ENCODE results near the gene GLDN.
"Not testable (repeated sequence)": the region's sequence is repeated elsewhere in the genome, so short reads cannot be mapped to it uniquely, and the experiment has no call there.

The GLDN gene

DNA sequence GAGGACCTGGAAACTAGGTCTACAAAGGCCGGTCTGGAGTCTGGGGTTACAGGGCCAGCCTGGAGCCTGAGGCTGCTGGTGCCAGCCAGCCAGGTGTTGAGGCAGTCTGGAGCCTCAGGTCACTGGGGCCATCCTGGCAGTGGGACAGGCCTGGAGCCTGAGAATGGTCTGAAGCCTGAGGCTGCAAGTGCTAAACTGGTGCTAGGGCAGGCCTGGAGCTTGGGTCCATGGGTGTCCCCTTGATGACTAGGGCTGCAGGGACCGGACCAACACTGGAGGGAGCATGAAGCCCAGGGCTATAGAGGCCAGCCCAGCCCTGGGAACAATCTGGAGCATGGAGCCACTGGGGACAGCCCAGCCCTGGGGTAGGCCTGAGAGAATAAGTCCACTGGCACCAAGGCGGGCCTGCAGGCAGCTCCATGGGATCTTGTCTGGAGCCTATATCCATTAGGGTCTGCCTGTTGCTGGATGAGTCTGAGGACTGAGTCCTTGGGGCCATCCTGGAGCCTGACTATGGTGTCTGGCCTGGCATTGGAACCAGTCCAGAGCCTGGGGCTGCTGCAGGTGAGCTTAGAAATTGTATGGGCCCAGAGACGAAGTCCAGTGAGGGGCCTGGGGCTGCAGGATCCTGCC, 101.9 kb downstream of the GLDN start:
- in situ Hi-C loops (cut with HindIII; ENCODE audit: low sequenced_read_pairs), result no loop called here

DNA sequence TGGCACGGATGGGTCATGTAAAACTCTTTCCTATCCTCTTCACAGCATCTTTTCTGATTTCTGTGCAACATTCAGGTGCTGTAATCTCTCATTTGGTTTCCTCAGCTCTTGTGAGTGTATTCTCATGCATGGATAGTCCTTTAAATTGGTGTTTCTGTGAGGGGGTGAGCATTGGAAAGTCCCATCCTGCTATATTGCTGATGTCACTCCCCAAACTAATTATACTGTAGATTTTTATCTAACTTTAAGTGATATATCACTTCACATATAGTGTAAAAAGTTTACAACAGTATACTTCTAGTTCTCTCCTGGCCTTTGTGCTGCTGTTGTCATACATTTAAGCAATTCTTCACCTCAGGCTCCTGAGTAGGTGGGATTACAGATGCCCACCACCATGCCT, 102.7 kb downstream of the GLDN start:
- in situ Hi-C loops (cut with HindIII; ENCODE audit: low sequenced_read_pairs), result no loop called here

GRCh38 chr15:51444807-51445206, 103.4 kb downstream of the GLDN start:
- in situ Hi-C loops (cut with HindIII; ENCODE audit: low sequenced_read_pairs), result no loop called here

GRCh38 chr15:51446029-51446744, 104.7 kb downstream of the GLDN start:
- in situ Hi-C loops (cut with HindIII; ENCODE audit: low sequenced_read_pairs), result not testable (repeated sequence)

DNA sequence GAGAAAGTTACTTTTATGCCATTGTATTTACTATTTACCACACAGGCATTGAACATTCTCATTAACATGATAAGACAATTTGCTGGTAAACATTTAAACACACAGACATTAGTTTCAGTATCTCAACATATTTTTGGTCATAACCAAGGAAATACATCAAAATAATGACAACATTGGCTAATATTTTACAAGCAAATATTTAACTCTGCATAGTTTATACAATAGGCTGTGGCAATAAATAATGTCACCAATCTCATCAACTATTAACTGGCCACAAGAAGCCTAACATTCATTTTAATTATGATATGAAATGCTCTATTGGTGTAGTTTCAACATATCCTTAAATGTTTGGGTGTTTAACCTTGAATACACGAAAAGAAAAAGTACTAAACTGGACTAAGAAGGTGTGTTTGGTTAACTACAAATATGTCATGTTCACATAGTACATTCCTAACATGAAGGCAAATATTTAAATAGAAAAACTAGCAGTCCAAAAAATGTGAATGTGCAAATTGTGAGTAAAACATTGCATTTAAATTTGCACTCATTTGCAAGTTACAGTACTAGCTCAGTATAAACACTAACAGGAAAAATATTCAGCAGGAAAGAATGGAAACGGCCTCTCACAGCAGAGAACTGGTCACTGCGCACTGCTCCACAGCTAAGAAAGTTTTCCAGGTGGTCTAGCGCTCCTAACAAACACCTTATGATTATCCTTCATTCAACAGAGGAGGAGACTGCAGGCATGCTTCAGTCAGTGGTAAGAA, 106.6 kb downstream of the GLDN start:
- in situ Hi-C loops (cut with HindIII; ENCODE audit: low sequenced_read_pairs), result no loop called here

- in situ Hi-C loops (cut with HindIII; ENCODE audit: low sequenced_read_pairs), result no loop called here
Observed at GRCh38 chr15:51448622-51449399, 107.4 kb downstream of the GLDN start.

DNA sequence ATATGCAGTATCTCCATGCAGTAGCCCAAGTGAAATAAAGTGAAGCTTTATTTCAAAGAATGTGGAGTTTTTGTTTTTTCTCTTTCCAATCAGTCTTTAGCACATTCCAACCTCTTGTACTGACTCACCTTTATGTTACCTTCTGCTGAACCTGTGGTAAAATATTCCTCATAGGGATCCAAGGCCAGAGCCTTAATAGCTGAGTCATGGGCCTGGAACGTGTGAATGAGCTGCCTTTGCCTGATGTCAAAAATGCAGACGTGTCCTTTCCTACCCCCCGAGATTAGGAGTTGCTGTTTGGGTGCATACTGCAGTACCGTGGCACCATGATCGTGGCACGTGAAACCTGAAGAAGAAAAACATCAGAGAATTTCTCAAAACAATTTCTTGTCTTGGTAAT, 108.5 kb downstream of the GLDN start:
- in situ Hi-C loops (cut with HindIII; ENCODE audit: low sequenced_read_pairs), result no loop called here

Data from DLD1 (cell line).